Right renal pelvis (tissue), 4 donors: ENCODE data around the gene NRG2. TPM values are rescaled to one million over a fixed set of nuclear protein-coding genes. Genes with fewer than 3 reads are reported as not detected.

Experiments
- DNase-seq, 4 donors: peaks; one replicate each; pipeline ENCODE4 v3.0.0-alpha.2; 2013; ENCODE audit warnings: low read depth in 4 of 4, low spot score in 3 of 4, missing footprints in 1 of 4
- polyA plus RNA-seq, 4 donors: library from polyadenylated mRNA; unstranded; fragments of 120-200 nt; gene quantifications; one replicate each; pipeline ENCODE4 v1.2.1, GENCODE V29; 2013; ENCODE audit not compliant: insufficient read length in 4 of 4

The NRG2 gene
- polyA plus RNA-seq, 4 donors = 1.3 to 1.6 (median 1.3) TPM

- no peak for DNase-seq
Measured at GRCh38 chr5:139823757-139824355, 219.2 kb downstream of the NRG2 start.

- DNase-seq = no peak
Measured at GRCh38 chr5:139822553-139823425, 220.3 kb downstream of the NRG2 start.

- DNase-seq = no peak
Measured at GRCh38 chr5:139821806-139822552, 221.1 kb downstream of the NRG2 start.

- no peak for DNase-seq
Measured at GRCh38 chr5:139820606-139821005, 222.5 kb downstream of the NRG2 start.

- no peak for DNase-seq
Measured at GRCh38 chr5:139820130-139820529, 223.0 kb downstream of the NRG2 start.

- DNase-seq = no peak
Measured at GRCh38 chr5:139817970-139818369, 225.1 kb downstream of the NRG2 start.

GRCh38 chr5:139817362-139817761 lies 225.7 kb downstream of the NRG2 start:
- no peak for DNase-seq

GRCh38 chr5:139816566-139816965 lies 226.5 kb downstream of the NRG2 start:
- no peak for DNase-seq

GRCh38 chr5:139814704-139815280 lies 228.3 kb downstream of the NRG2 start:
- DNase-seq = no peak

GRCh38 chr5:139814191-139814601 lies 228.9 kb downstream of the NRG2 start:
- DNase-seq = no peak

GRCh38 chr5:139812836-139813805 lies 230.0 kb downstream of the NRG2 start:
- DNase-seq = no peak

GRCh38 chr5:139812323-139812722 lies 230.8 kb downstream of the NRG2 start:
- DNase-seq = no peak

- DNase-seq = no peak
Measured at GRCh38 chr5:139811274-139811607, 231.9 kb downstream of the NRG2 start.

GRCh38 chr5:139810341-139811273 lies 232.5 kb downstream of the NRG2 start:
- no peak for DNase-seq

- no peak for DNase-seq
Measured at GRCh38 chr5:139809331-139809810, 233.7 kb downstream of the NRG2 start.

GRCh38 chr5:139808481-139809330 lies 234.4 kb downstream of the NRG2 start:
- DNase-seq = no peak

GRCh38 chr5:139807647-139808030 lies 235.5 kb downstream of the NRG2 start:
- DNase-seq = no peak
